HL-60 (cell line): Measurements from ENCODE around the gene ORM2.

Source experiments
- DNase-seq, 2 experiments: peaks; one replicate each; pipeline ENCODE4 v3.0.0-alpha.2; 2010 to 2020; ENCODE audit warnings: low read depth in 1 of 2, low spot score in 1 of 2
- H3K27ac ChIP-seq: fragments of 250-450 bp; sonication (Bioruptor Pico); replicated peaks from 2 replicates; pipeline ENCODE4 v1.5.1; 2020; ENCODE audit warnings: mild to moderate bottlenecking, moderate library complexity
- H3K27me3 ChIP-seq: fragments of 250-450 bp; sonication (Bioruptor Pico); 2 replicates; pipeline ENCODE4 v1.5.1; 2021; ENCODE audit warnings: mild to moderate bottlenecking, moderate library complexity; ENCODE audit not compliant: insufficient read depth, poor library complexity, severe bottlenecking
- H3K4me3 ChIP-seq: replicated peaks from 2 replicates; pipeline ENCODE4 v1.5.1; 2011; ENCODE audit warnings: mild to moderate bottlenecking, control low read depth, low read length; ENCODE audit not compliant: insufficient read depth
- GABPA ChIP-seq: IDR thresholded peaks from 2 replicates; pipeline ENCODE4 v1.6.1; 2012; ENCODE audit warnings: low read depth
- POLR2AphosphoS5 ChIP-seq: IDR thresholded peaks from 2 replicates; pipeline ENCODE4 v1.6.1; 2012; ENCODE audit warnings: low read depth
- REST ChIP-seq: IDR thresholded peaks from 2 replicates; pipeline ENCODE4 v1.6.1; 2012; ENCODE audit warnings: low read depth; ENCODE audit not compliant: insufficient replicate concordance
- SPI1 ChIP-seq: IDR thresholded peaks from 2 replicates; pipeline ENCODE4 v1.6.1; 2012; ENCODE audit warnings: low read depth, mild to moderate bottlenecking, borderline replicate concordance
- TF ChIP-seq, protein P1 (sequence below): IDR thresholded peaks from one replicate; pipeline ENCODE4 v1.5.1; 2011; ENCODE audit warnings: low read length, control low read depth, inconsistent platforms; ENCODE audit not compliant: insufficient read depth

ORM2 gene

DNA sequence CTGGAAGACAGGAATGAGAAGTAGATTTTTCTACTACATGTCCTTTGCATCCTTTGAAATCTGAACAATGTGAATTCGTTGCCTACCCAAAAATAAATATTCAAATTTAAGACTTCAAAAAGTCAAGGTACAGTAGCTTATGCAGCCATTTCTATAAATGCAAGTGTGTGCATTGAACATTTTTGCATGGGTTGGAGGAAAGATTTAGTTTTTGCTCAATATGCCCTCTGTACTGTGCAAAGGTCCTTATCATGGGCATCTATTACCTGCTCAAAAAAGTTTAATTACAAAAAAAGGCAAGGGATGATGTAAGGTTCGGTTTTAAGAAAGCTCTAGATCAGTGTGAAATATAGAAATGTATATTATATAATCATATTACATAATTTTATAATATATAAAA is 35.5 kb downstream of the ORM2 start:
- H3K27ac ChIP-seq, result peak overlapping the region; percentile 77

DNA sequence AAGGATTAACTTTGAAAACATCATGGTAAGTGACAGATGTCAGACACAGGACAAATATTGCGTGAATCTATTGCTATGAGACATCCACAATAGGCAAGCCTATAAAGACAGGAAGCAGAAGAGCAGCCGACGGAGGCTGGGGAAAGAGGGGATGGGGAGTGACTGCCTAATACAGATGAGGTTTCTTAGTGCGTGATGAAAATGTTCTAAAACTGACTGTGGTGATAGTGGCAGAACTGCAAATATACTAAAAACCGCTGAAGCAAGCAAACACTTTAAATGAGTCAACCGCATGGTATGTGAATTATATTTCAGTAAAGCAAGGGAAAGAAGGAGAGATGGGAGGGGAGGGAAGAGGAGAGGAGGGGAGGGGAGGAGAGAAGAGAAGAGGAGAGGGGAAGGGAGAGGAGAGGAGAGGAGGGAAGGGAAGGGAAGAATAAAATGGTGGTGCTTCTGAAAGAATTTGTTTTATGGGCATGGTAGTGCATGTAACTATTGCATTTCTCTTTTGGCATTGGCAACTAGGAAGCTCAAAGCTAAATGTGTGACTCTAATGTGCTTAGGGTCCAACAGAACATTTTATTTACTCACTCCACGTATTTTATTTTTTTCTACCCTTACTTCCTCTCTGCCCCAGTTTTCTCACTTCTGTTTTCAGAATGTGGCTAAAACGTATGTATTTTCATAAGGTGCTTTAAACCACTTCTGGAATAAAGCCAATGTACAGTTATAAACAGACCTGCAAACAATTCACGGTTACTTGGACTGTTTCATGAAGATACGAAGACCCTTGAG is 36.9 kb downstream of the ORM2 start:
- H3K4me3 ChIP-seq, result no peak overlapping the region
- no peak for TF ChIP-seq POLR2AphosphoS5
- TF ChIP-seq GABPA, result no peak
- TF ChIP-seq SPI1, result peak; percentile 86
- TF ChIP-seq, protein P1, sequence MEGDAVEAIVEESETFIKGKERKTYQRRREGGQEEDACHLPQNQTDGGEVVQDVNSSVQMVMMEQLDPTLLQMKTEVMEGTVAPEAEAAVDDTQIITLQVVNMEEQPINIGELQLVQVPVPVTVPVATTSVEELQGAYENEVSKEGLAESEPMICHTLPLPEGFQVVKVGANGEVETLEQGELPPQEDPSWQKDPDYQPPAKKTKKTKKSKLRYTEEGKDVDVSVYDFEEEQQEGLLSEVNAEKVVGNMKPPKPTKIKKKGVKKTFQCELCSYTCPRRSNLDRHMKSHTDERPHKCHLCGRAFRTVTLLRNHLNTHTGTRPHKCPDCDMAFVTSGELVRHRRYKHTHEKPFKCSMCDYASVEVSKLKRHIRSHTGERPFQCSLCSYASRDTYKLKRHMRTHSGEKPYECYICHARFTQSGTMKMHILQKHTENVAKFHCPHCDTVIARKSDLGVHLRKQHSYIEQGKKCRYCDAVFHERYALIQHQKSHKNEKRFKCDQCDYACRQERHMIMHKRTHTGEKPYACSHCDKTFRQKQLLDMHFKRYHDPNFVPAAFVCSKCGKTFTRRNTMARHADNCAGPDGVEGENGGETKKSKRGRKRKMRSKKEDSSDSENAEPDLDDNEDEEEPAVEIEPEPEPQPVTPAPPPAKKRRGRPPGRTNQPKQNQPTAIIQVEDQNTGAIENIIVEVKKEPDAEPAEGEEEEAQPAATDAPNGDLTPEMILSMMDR, result no peak
- no peaks in the 10 kb centered on the region for H3K27me3 ChIP-seq
- peak in 1 of 2 experiments; percentile 76 for DNase-seq
- peak overlapping the region; percentile 77 for H3K27ac ChIP-seq

More for the DNA sequence above, 35.5 kb downstream of the ORM2 start:
- TF ChIP-seq, protein P1, result no peak
- H3K27me3 ChIP-seq, result no peaks in the 10 kb centered on the region
- H3K4me3 ChIP-seq, result no peak overlapping the region
- DNase-seq, result no peak

DNA sequence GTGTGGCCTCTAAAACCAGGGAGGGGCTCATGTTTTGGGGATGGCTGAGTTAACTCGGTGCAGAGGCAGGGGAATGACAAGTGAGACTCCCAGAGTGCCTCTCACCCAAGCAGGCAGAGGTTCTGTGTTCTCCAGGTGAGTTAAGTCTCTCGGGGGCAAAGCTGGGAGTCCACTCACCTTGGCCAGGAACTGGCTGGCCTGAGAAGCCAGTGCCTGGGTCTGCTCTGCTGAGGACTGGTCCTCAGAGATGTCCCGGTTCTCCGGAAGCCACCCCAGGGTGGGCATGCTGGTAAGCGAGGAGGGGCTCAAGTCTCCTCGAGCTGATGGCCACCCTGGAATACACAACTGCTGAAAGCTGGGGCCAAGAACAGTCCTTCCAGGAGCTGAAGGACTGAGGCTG is 37.7 kb downstream of the ORM2 start:
- Histone ChIP-seq H3K4me3 (no peak overlapping the region), H3K27me3 (no peaks in the 10 kb centered on the region), H3K27ac (peak overlapping the region; percentile 77)
- no peak for DNase-seq
- no peak for TF ChIP-seq POLR2AphosphoS5
- no peak for TF ChIP-seq SPI1
- TF ChIP-seq REST, result no peak
- TF ChIP-seq GABPA, result no peak
- TF ChIP-seq, protein P1, result no peak

- H3K4me3 ChIP-seq, result no peak overlapping the region
- peak overlapping the region; percentile 77 for H3K27ac ChIP-seq
- no peak for TF ChIP-seq GABPA
- no peak for TF ChIP-seq POLR2AphosphoS5
- TF ChIP-seq, protein P1, result no peak
- no peak for TF ChIP-seq SPI1
- TF ChIP-seq REST, result no peak
- H3K27me3 ChIP-seq, result no peaks in the 10 kb centered on the region
- no peak for DNase-seq
Observed at GRCh38 chr9:114367772-114368569, 38.3 kb downstream of the ORM2 start.
